Caco-2 (cell line): ENCODE data around the gene SGPP1. TPM values are rescaled to one million over a fixed set of nuclear protein-coding genes. Genes with fewer than 3 reads are reported as not detected.

ENCODE experiments used
- BruUV-seq: library from RNA; stranded (reverse); fragments of 400-500 nt; replicated peaks from 2 replicates; lab custom pipeline; 2021; lab: Mats Ljungman, UMichigan
- CTCF ChIA-PET: fragments of 300-600 bp; sonication (Branson Sonifier 250); formaldehyde crosslinking; loops from one replicate; lab custom pipeline; 2022; ENCODE audit warnings: antibody characterized with exemption; lab: Charles Lee
- POLR2A ChIA-PET: fragments of 300-600 bp; sonication (Branson Sonifier 250); formaldehyde crosslinking; loops from one replicate; lab custom pipeline; 2022; ENCODE audit warnings: antibody characterized with exemption; lab: Charles Lee
- DNase-seq, 2 experiments: peaks; one replicate each; pipeline versions ENCODE4 v3.0.0 to v3.0.0-alpha.2; 2020 to 2022
- H3K27me3 ChIP-seq: replicated peaks from 2 replicates; pipeline ENCODE4 v1.6.0; 2011; ENCODE audit warnings: low read length; ENCODE audit not compliant: control insufficient read depth, insufficient read depth
- H3K36me3 ChIP-seq: 2 replicates; pipeline ENCODE4 v1.5.1; 2011; ENCODE audit warnings: low read length; ENCODE audit not compliant: control insufficient read depth, insufficient read depth
- H3K4me1 ChIP-seq: fragments of 250-450 bp; sonication (Bioruptor Pico); 2 replicates; pipeline ENCODE4 v1.5.1; 2020; ENCODE audit warnings: mild to moderate bottlenecking
- H3K4me3 ChIP-seq: 2 replicates; pipeline ENCODE4 v1.5.1; 2011; ENCODE audit warnings: low read depth, mild to moderate bottlenecking, control low read depth, low read length
- H3K9me3 ChIP-seq: fragments of 250-450 bp; sonication (Bioruptor Pico); 2 replicates; pipeline ENCODE4 v1.5.1; 2020; ENCODE audit warnings: mild to moderate bottlenecking, moderate library complexity
- H3K27ac Mint-ChIP-seq: one replicate; pipeline ENCODE4 v1.8.0; 2022; ENCODE audit warnings: mixed read lengths; ENCODE audit not compliant: unreplicated experiment
- H3K27me3 Mint-ChIP-seq: one replicate; pipeline ENCODE4 v1.8.0; 2022; ENCODE audit warnings: mixed read lengths; ENCODE audit not compliant: insufficient read depth, unreplicated experiment
- H3K36me3 Mint-ChIP-seq: one replicate; pipeline ENCODE4 v1.8.0; 2022; ENCODE audit warnings: mild to moderate bottlenecking, mixed read lengths; ENCODE audit not compliant: insufficient read depth, unreplicated experiment
- H3K4me1 Mint-ChIP-seq: one replicate; pipeline ENCODE4 v1.8.0; 2022; ENCODE audit warnings: low read depth, mixed read lengths; ENCODE audit not compliant: unreplicated experiment
- H3K4me3 Mint-ChIP-seq: one replicate; pipeline ENCODE4 v1.8.0; 2022; ENCODE audit warnings: mild to moderate bottlenecking, moderate library complexity, mixed read lengths; ENCODE audit not compliant: unreplicated experiment
- H3K9me3 Mint-ChIP-seq: one replicate; pipeline ENCODE4 v1.8.0; 2022; ENCODE audit warnings: mixed read lengths; ENCODE audit not compliant: unreplicated experiment
- intact Hi-C: fragments of 100-400 bp; cut with micrococcal nuclease; formaldehyde crosslinking; loops from one replicate; pipeline ENCODE4 v1.10.0; 2022; ENCODE audit not compliant: unreplicated experiment
- total RNA-seq: library from RNA; stranded (reverse); gene quantifications from 2 replicates; pipeline ENCODE4 v1.2.3, GENCODE V29; 2022
- TF ChIP-seq, protein P1 (sequence below), 2 experiments: fragments of 200-600 bp in 1 of 2; IDR thresholded peaks; 1 replicate in 1 of 2; 2 replicates in 1 of 2; pipeline versions ENCODE4 v1.5.1 to v1.8.0; 2011 to 2022; ENCODE audit warnings: antibody characterized with exemption in 1 of 2, control low read depth in 1 of 2, inconsistent platforms in 1 of 2, low read depth in 1 of 2, low read length in 1 of 2, mild to moderate bottlenecking in 1 of 2, moderate library complexity in 1 of 2; ENCODE audit not compliant: insufficient read depth in 1 of 2, severe bottlenecking in 1 of 2, unreplicated experiment in 1 of 2

SGPP1 gene
- total RNA-seq, 1 experiment from 2014 or later = 16.9 TPM

GRCh38 chr14:63673886-63674497, 53.9 kb downstream of the SGPP1 start:
- peaks cover 22% of the 10 kb centered on the region for H3K4me1 ChIP-seq
- no peaks in the 10 kb centered on the region for H3K36me3 Mint-ChIP-seq
- intact Hi-C loops = no loop called here
- H3K4me3 Mint-ChIP-seq = no peak overlapping the region
- ChIA-PET POLR2A (no interaction called here), CTCF (no interaction called here)
- no peak overlapping the region for H3K27ac Mint-ChIP-seq
- H3K4me1 Mint-ChIP-seq = peaks cover 7% of the 10 kb centered on the region
- H3K4me3 ChIP-seq = no peak overlapping the region
- no peaks in the 10 kb centered on the region for H3K27me3 Mint-ChIP-seq
- no peak for DNase-seq
- TF ChIP-seq, protein P1, sequence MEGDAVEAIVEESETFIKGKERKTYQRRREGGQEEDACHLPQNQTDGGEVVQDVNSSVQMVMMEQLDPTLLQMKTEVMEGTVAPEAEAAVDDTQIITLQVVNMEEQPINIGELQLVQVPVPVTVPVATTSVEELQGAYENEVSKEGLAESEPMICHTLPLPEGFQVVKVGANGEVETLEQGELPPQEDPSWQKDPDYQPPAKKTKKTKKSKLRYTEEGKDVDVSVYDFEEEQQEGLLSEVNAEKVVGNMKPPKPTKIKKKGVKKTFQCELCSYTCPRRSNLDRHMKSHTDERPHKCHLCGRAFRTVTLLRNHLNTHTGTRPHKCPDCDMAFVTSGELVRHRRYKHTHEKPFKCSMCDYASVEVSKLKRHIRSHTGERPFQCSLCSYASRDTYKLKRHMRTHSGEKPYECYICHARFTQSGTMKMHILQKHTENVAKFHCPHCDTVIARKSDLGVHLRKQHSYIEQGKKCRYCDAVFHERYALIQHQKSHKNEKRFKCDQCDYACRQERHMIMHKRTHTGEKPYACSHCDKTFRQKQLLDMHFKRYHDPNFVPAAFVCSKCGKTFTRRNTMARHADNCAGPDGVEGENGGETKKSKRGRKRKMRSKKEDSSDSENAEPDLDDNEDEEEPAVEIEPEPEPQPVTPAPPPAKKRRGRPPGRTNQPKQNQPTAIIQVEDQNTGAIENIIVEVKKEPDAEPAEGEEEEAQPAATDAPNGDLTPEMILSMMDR (IDR thresholded peaks at IDR 0.05; ENCODE audit: insufficient read depth in 1 of 2, low read depth in 1 of 2, low read length in 1 of 2, severe bottlenecking in 1 of 2, unreplicated experiment in 1 of 2) = no peak
- no TSS peak for BruUV-seq
- no peaks in the 10 kb centered on the region for H3K9me3 Mint-ChIP-seq
- no peaks in the 10 kb centered on the region for H3K9me3 ChIP-seq
- no peaks in the 10 kb centered on the region for H3K27me3 ChIP-seq
- no peaks in the 10 kb centered on the region for H3K36me3 ChIP-seq

GRCh38 chr14:63673255-63673654, 54.6 kb downstream of the SGPP1 start:
- Histone ChIP-seq H3K36me3 (no peaks in the 10 kb centered on the region), H3K27me3 (no peaks in the 10 kb centered on the region), H3K9me3 (no peaks in the 10 kb centered on the region), H3K4me1 (peaks cover 18% of the 10 kb centered on the region), H3K4me3 (no peak overlapping the region)
- Mint-ChIP-seq H3K27ac (no peak overlapping the region), H3K9me3 (no peaks in the 10 kb centered on the region), H3K27me3 (no peaks in the 10 kb centered on the region), H3K36me3 (no peaks in the 10 kb centered on the region), H3K4me1 (peaks cover under 1% of the 10 kb centered on the region), H3K4me3 (no peak overlapping the region)
- CTCF ChIA-PET = no interaction called here
- POLR2A ChIA-PET = no interaction called here
- BruUV-seq = no TSS peak
- no peak for DNase-seq
- TF ChIP-seq, protein P1 (IDR thresholded peaks at IDR 0.05; ENCODE audit: insufficient read depth in 1 of 2, low read depth in 1 of 2, low read length in 1 of 2, severe bottlenecking in 1 of 2, unreplicated experiment in 1 of 2) = no peak
- intact Hi-C loops = no loop called here

- Mint-ChIP-seq H3K4me3 (no peak overlapping the region), H3K9me3 (no peaks in the 10 kb centered on the region), H3K27ac (no peak overlapping the region), H3K36me3 (no peaks in the 10 kb centered on the region), H3K27me3 (no peaks in the 10 kb centered on the region), H3K4me1 (no peaks in the 10 kb centered on the region)
- H3K36me3 ChIP-seq = no peaks in the 10 kb centered on the region
- peaks cover 14% of the 10 kb centered on the region; the same call in 1 of the 2 replicates for H3K4me1 ChIP-seq
- ChIA-PET POLR2A (no interaction called here), CTCF (no interaction called here)
- DNase-seq = no peak
- H3K4me3 ChIP-seq = no peak overlapping the region
- intact Hi-C loops = no loop called here
- no TSS peak for BruUV-seq
- TF ChIP-seq, protein P1 (IDR thresholded peaks at IDR 0.05; ENCODE audit: insufficient read depth in 1 of 2, low read depth in 1 of 2, low read length in 1 of 2, severe bottlenecking in 1 of 2, unreplicated experiment in 1 of 2) = no peak
- H3K9me3 ChIP-seq = no peaks in the 10 kb centered on the region
- no peaks in the 10 kb centered on the region for H3K27me3 ChIP-seq
These were observed 55.3 kb downstream of the SGPP1 start for GRCh38 chr14:63672417-63673180.
